ENCODE measurements around the gene ZNRF3. TPM values are rescaled to one million over a fixed set of nuclear protein-coding genes. Genes with fewer than 3 reads are reported as not detected.
"Not testable (repeated sequence)": the region's sequence is repeated elsewhere in the genome, so short reads cannot be mapped to it uniquely, and the experiment has no call there.

ZNRF3 gene
- total RNA-seq, 1 donor from 2014 or later, result 9.6 TPM

- DNase-seq (ENCODE audit: low spot score), result no peak
Measured at GRCh38 chr22:28984482-28985158, 101.2 kb downstream of the ZNRF3 start.

GRCh38 chr22:28985581-28986290 lies 102.4 kb downstream of the ZNRF3 start:
- no peak for DNase-seq (ENCODE audit: low spot score)

- no peak for DNase-seq (ENCODE audit: low spot score)
Measured at GRCh38 chr22:28986366-28986765, 103.0 kb downstream of the ZNRF3 start.

GRCh38 chr22:28988457-28988856 lies 105.1 kb downstream of the ZNRF3 start:
- no peak for DNase-seq (ENCODE audit: low spot score)

- DNase-seq (ENCODE audit: low spot score), result no peak
Measured at GRCh38 chr22:28989035-28989464, 105.7 kb downstream of the ZNRF3 start.

GRCh38 chr22:28989484-28989883 lies 106.1 kb downstream of the ZNRF3 start:
- no peak for DNase-seq (ENCODE audit: low spot score)

GRCh38 chr22:28989912-28990311 lies 106.5 kb downstream of the ZNRF3 start:
- DNase-seq (ENCODE audit: low spot score), result no peak

- DNase-seq (ENCODE audit: low spot score), result no peak
Measured at GRCh38 chr22:28992565-28993356, 109.4 kb downstream of the ZNRF3 start.

GRCh38 chr22:28994522-28994921 lies 111.2 kb downstream of the ZNRF3 start:
- no peak for DNase-seq (ENCODE audit: low spot score)

- DNase-seq (ENCODE audit: low spot score), result no peak
Measured at GRCh38 chr22:28995551-28995950, 112.2 kb downstream of the ZNRF3 start.

- no peak for DNase-seq (ENCODE audit: low spot score)
Measured at GRCh38 chr22:28997342-28997741, 114.0 kb downstream of the ZNRF3 start.

- DNase-seq (ENCODE audit: low spot score), result no peak
Measured at GRCh38 chr22:28998681-28999080, 115.3 kb downstream of the ZNRF3 start.

GRCh38 chr22:28999510-28999909 lies 116.1 kb downstream of the ZNRF3 start:
- no peak for DNase-seq (ENCODE audit: low spot score)

- no peak for DNase-seq (ENCODE audit: low spot score)
Measured at GRCh38 chr22:28999919-29000556, 116.7 kb downstream of the ZNRF3 start.

- DNase-seq (ENCODE audit: low spot score), result no peak
Measured at GRCh38 chr22:29000641-29001040, 117.3 kb downstream of the ZNRF3 start.

- DNase-seq (ENCODE audit: low spot score), result no peak
Measured at GRCh38 chr22:29002603-29003002, 119.2 kb downstream of the ZNRF3 start.

- no peak for DNase-seq (ENCODE audit: low spot score)
Measured at GRCh38 chr22:29003552-29003951, 120.2 kb downstream of the ZNRF3 start.

- no peak for DNase-seq (ENCODE audit: low spot score)
Measured at GRCh38 chr22:29003975-29004646, 120.7 kb downstream of the ZNRF3 start.

- DNase-seq (ENCODE audit: low spot score), result no peak
Measured at GRCh38 chr22:29004647-29005371, 121.4 kb downstream of the ZNRF3 start.

GRCh38 chr22:29005754-29006153 lies 122.4 kb downstream of the ZNRF3 start:
- not testable (repeated sequence) for DNase-seq (ENCODE audit: low spot score)

GRCh38 chr22:29006346-29006745 lies 123.0 kb downstream of the ZNRF3 start:
- no peak for DNase-seq (ENCODE audit: low spot score)
